Measurements from ENCODE around the gene MAEA.
"Not testable (repeated sequence)": the region's sequence is repeated elsewhere in the genome, so short reads cannot be mapped to it uniquely, and the experiment has no call there.

The MAEA gene

GRCh38 chr4:1370321-1371124 lies 80.8 kb downstream of the MAEA start:
- no peak for DNase-seq

- no peak for DNase-seq
These were observed 81.8 kb downstream of the MAEA start for GRCh38 chr4:1371176-1372165.

GRCh38 chr4:1372576-1372975 lies 82.9 kb downstream of the MAEA start:
- not testable (repeated sequence) for DNase-seq

GRCh38 chr4:1373892-1374705 lies 84.4 kb downstream of the MAEA start:
- no peak for DNase-seq

GRCh38 chr4:1374706-1375045 lies 85.0 kb downstream of the MAEA start:
- no peak for DNase-seq

GRCh38 chr4:1375051-1375721 lies 85.5 kb downstream of the MAEA start:
- no peak for DNase-seq

- no peak for DNase-seq
These were observed 86.2 kb downstream of the MAEA start for GRCh38 chr4:1375761-1376322.

GRCh38 chr4:1376391-1376840 lies 86.7 kb downstream of the MAEA start:
- DNase-seq, result no peak

GRCh38 chr4:1376841-1377605 lies 87.3 kb downstream of the MAEA start:
- no peak for DNase-seq

GRCh38 chr4:1377606-1378261 lies 88.0 kb downstream of the MAEA start:
- no peak for DNase-seq

GRCh38 chr4:1378559-1379231 lies 89.0 kb downstream of the MAEA start:
- DNase-seq, result no peak

GRCh38 chr4:1379351-1379781 lies 89.7 kb downstream of the MAEA start:
- no peak for DNase-seq

- DNase-seq, result no peak
These were observed 90.2 kb downstream of the MAEA start for GRCh38 chr4:1379801-1380331.

GRCh38 chr4:1380368-1381151 lies 90.9 kb downstream of the MAEA start:
- DNase-seq, result no peak

- DNase-seq, result no peak
These were observed 91.5 kb downstream of the MAEA start for GRCh38 chr4:1381181-1381621.

GRCh38 chr4:1381944-1382541 lies 92.4 kb downstream of the MAEA start:
- no peak for DNase-seq

GRCh38 chr4:1382776-1383727 lies 93.4 kb downstream of the MAEA start:
- no peak for DNase-seq

Data from NCI-H1092 treated with DMSO at 0.1 percent for 48 hours (cell line).